OCI-LY1 (cell line): ENCODE results near the gene BTN3A1.

Source experiments
- H2AFZ ChIP-seq: fragments of 200-600 bp; sonication (generic), shearing (Covaris generic); 2 replicates; pipeline ENCODE4 v1.6.0; 2014; ENCODE audit warnings: antibody characterized with exemption, mild to moderate bottlenecking, low read length
- H3F3A ChIP-seq: fragments of 200-600 bp; sonication (generic), shearing (Covaris generic); 2 replicates; pipeline ENCODE4 v1.6.0; 2014; ENCODE audit warnings: mild to moderate bottlenecking, antibody characterized with exemption, low read length, moderate library complexity; ENCODE audit not compliant: insufficient read depth
- H3K27ac ChIP-seq: fragments of 200-600 bp; sonication (generic); 2 replicates; pipeline ENCODE4 v1.5.1; 2014; ENCODE audit warnings: low read length, mixed run types, mild to moderate bottlenecking, low read depth; ENCODE audit not compliant: poor library complexity, severe bottlenecking
- H3K27me3 ChIP-seq: fragments of 200-600 bp; sonication (generic); 2 replicates; pipeline ENCODE4 v1.6.0; 2014; ENCODE audit warnings: antibody characterized with exemption, mild to moderate bottlenecking, low read length, moderate library complexity; ENCODE audit not compliant: insufficient read depth
- H3K36me3 ChIP-seq: fragments of 200-600 bp; sonication (generic); 2 replicates; pipeline ENCODE4 v1.6.1; 2014; ENCODE audit warnings: mild to moderate bottlenecking, antibody characterized with exemption, low read length, moderate library complexity, mixed read lengths; ENCODE audit not compliant: insufficient read depth
- H3K4me1 ChIP-seq: fragments of 200-600 bp; sonication (generic); 2 replicates; pipeline ENCODE4 v1.5.1; 2014; ENCODE audit warnings: mild to moderate bottlenecking, low read length, moderate library complexity; ENCODE audit not compliant: insufficient read depth, severe bottlenecking
- H3K4me2 ChIP-seq: fragments of 200-600 bp; sonication (generic), shearing (Covaris generic); 2 replicates; pipeline ENCODE4 v1.6.1; 2014; ENCODE audit warnings: low read length
- H3K4me3 ChIP-seq: fragments of 200-600 bp; sonication (generic); 2 replicates; pipeline ENCODE4 v1.5.1; 2014; ENCODE audit warnings: low read length, low read depth, mild to moderate bottlenecking, mixed read lengths; ENCODE audit not compliant: poor library complexity, severe bottlenecking
- H3K79me2 ChIP-seq: fragments of 200-600 bp; shearing (Covaris generic); 2 replicates; pipeline ENCODE4 v1.6.1; 2016; ENCODE audit warnings: mixed run types, low read length, mixed read lengths; ENCODE audit not compliant: insufficient read depth
- H3K9ac ChIP-seq: fragments of 200-600 bp; sonication (generic), shearing (Covaris generic); 2 replicates; pipeline ENCODE4 v1.6.1; 2014; ENCODE audit warnings: mild to moderate bottlenecking, low read length, mixed read lengths
- H3K9me2 ChIP-seq: fragments of 200-600 bp; sonication (generic), shearing (Covaris generic); 2 replicates; pipeline ENCODE4 v1.6.1; 2014; ENCODE audit warnings: low read depth, mild to moderate bottlenecking, low read length, mixed read lengths
- H3K9me3 ChIP-seq: fragments of 200-600 bp; shearing (Covaris generic); 2 replicates; pipeline ENCODE4 v1.6.1; 2014; ENCODE audit warnings: low read length, mixed read lengths
- H4K20me1 ChIP-seq: fragments of 200-600 bp; sonication (generic), shearing (Covaris generic); 2 replicates; pipeline ENCODE4 v1.6.0; 2016; ENCODE audit warnings: mild to moderate bottlenecking, low read length; ENCODE audit not compliant: insufficient read depth
- CTCF ChIP-seq: fragments of 200-600 bp; sonication (generic), shearing (Covaris generic); IDR thresholded peaks from 2 replicates; pipeline ENCODE4 v1.5.1; 2017; ENCODE audit warnings: mild to moderate bottlenecking, antibody characterized with exemption, low read length, moderate library complexity, mixed read lengths
- EZH2 ChIP-seq: fragments of 200-600 bp; sonication (generic), shearing (Covaris generic); IDR thresholded peaks from 2 replicates; pipeline ENCODE4 v1.8.0; 2017; ENCODE audit warnings: borderline replicate concordance, mixed run types, mild to moderate bottlenecking, antibody characterized with exemption, low read length, moderate library complexity, mixed read lengths

Gene BTN3A1

GRCh38 chr6:26379740-26380139 lies 22.3 kb upstream of the BTN3A1 start:
- no peaks in the 10 kb centered on the region for H4K20me1 ChIP-seq
- H2AFZ ChIP-seq = no peak overlapping the region
- no peak overlapping the region for H3K4me2 ChIP-seq
- H3F3A ChIP-seq = no peaks in the 10 kb centered on the region
- H3K9ac ChIP-seq = no peak overlapping the region
- no peaks in the 10 kb centered on the region for H3K79me2 ChIP-seq
- H3K4me3 ChIP-seq = no peak overlapping the region
- no peaks in the 10 kb centered on the region for H3K36me3 ChIP-seq
- H3K4me1 ChIP-seq = no peaks in the 10 kb centered on the region
- H3K27ac ChIP-seq = no peak overlapping the region
- TF ChIP-seq CTCF = no peak
- TF ChIP-seq EZH2 = no peak
- no peaks in the 10 kb centered on the region for H3K27me3 ChIP-seq
- no peaks in the 10 kb centered on the region for H3K9me2 ChIP-seq
- no peaks in the 10 kb centered on the region for H3K9me3 ChIP-seq

- Histone ChIP-seq H3K4me3 (no peak overlapping the region), H3K4me2 (no peak overlapping the region), H3K36me3 (no peaks in the 10 kb centered on the region), H3K79me2 (no peaks in the 10 kb centered on the region), H3K4me1 (no peaks in the 10 kb centered on the region), H3K27me3 (no peaks in the 10 kb centered on the region), H3F3A (no peaks in the 10 kb centered on the region), H3K27ac (no peak overlapping the region), H3K9ac (no peak overlapping the region), H2AFZ (no peak overlapping the region), H4K20me1 (no peaks in the 10 kb centered on the region), H3K9me3 (no peaks in the 10 kb centered on the region), H3K9me2 (no peaks in the 10 kb centered on the region)
- TF ChIP-seq CTCF (no peak), EZH2 (no peak)
Observed at GRCh38 chr6:26380256-26380655, 21.8 kb upstream of the BTN3A1 start.

GRCh38 chr6:26382121-26382520 lies 20.0 kb upstream of the BTN3A1 start:
- Histone ChIP-seq H3K79me2 (no peaks in the 10 kb centered on the region), H3F3A (no peaks in the 10 kb centered on the region), H3K9me2 (no peaks in the 10 kb centered on the region), H3K4me1 (no peaks in the 10 kb centered on the region), H3K4me3 (no peak overlapping the region), H3K9me3 (no peaks in the 10 kb centered on the region), H3K27ac (no peak overlapping the region), H2AFZ (no peak overlapping the region), H3K9ac (no peak overlapping the region), H3K4me2 (no peak overlapping the region), H3K27me3 (no peaks in the 10 kb centered on the region), H3K36me3 (no peaks in the 10 kb centered on the region), H4K20me1 (no peaks in the 10 kb centered on the region)
- TF ChIP-seq EZH2 (no peak), CTCF (no peak)
